HG03159 (cell line): ENCODE results near the gene IQSEC2.

ENCODE experiments used
- ATAC-seq: cut with Tn5 transposase; IDR thresholded peaks from one replicate; pipeline ENCODE4 v1.9.1; 2021; ENCODE audit warnings: mild to moderate bottlenecking, moderate library complexity; ENCODE audit not compliant: unreplicated experiment

Gene IQSEC2

GRCh38 chrX:53246231-53246630, 35.2 kb downstream of the IQSEC2 start:
- ATAC-seq: no peak

- ATAC-seq: no peak
Observed at GRCh38 chrX:53244610-53245009, 36.8 kb downstream of the IQSEC2 start.

GRCh38 chrX:53242310-53242709, 39.1 kb downstream of the IQSEC2 start:
- ATAC-seq: no peak

- no peak for ATAC-seq
Observed at GRCh38 chrX:53241558-53241957, 39.8 kb downstream of the IQSEC2 start.

- no peak for ATAC-seq
Observed at GRCh38 chrX:53239474-53239873, 41.9 kb downstream of the IQSEC2 start.

- ATAC-seq: no peak
Observed at GRCh38 chrX:53237056-53237455, 44.3 kb downstream of the IQSEC2 start.

GRCh38 chrX:53236025-53236679, 45.2 kb downstream of the IQSEC2 start:
- ATAC-seq: no peak

- ATAC-seq: no peak
Observed at GRCh38 chrX:53235566-53235965, 45.8 kb downstream of the IQSEC2 start.

GRCh38 chrX:53234484-53234883, 46.9 kb downstream of the IQSEC2 start:
- ATAC-seq: no peak

GRCh38 chrX:53233536-53233935, 47.8 kb downstream of the IQSEC2 start:
- ATAC-seq: no peak

GRCh38 chrX:53230116-53230515, 51.3 kb downstream of the IQSEC2 start:
- no peak for ATAC-seq

- ATAC-seq: no peak
Observed at GRCh38 chrX:53227224-53227765, 54.1 kb downstream of the IQSEC2 start.

GRCh38 chrX:53224860-53225797, 56.3 kb downstream of the IQSEC2 start, which contains the start of gene KDM5C:
TSS of gene KDM5C (minus strand) at chrX:53225207. CDS start at chrX:53224889, 318 bp downstream.
- peak; percentile 85 for ATAC-seq

GRCh38 chrX:53223955-53224859, 57.2 kb downstream of the IQSEC2 start:
- ATAC-seq: peak; percentile 20

- ATAC-seq: no peak
Observed at GRCh38 chrX:53223068-53223693, 58.2 kb downstream of the IQSEC2 start.
